Stomach (tissue), 4 donors: ENCODE measurements around the gene TMEM164.

ENCODE experiments used
- POLR2A ChIP-seq, 4 donors: fragments of 450-650 bp; IDR thresholded peaks; one replicate each; pipeline ENCODE4 v1.6.1; 2016; ENCODE audit warnings: antibody characterized with exemption in 4 of 4, control low read depth in 2 of 4, mild to moderate bottlenecking in 1 of 4, moderate library complexity in 1 of 4
- TF ChIP-seq, protein P1 (sequence below), 7 experiments: fragments of 450-650 bp in 4 of 7; fragments of 200-600 bp in 3 of 7; sonication (generic) in 3 of 7; IDR thresholded peaks; one replicate each; pipeline ENCODE4 v1.5.1; 2016 to 2019; ENCODE audit warnings: antibody characterized with exemption in 7 of 7, control low read depth in 2 of 7, mild to moderate bottlenecking in 1 of 7

DNA sequence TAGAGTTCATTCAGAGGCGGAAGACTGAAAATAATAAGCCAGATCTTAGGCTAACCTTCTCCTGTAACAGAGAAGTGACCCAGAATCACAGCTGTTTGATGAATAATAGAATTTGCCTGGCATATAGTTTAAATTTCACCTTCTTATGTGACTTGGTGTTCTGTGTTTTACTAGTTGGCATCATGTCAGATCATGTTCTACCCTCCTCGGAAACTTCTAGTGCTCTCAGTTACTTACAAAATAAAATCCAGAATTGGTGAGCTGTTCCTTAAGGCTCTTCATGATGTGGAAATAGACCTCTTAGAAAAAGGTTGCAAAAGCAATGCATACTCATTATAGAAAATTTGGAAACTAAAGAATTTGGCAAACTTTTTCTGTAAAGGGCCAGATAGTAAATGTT, 31.1 kb downstream of the TMEM164 start:
- TF ChIP-seq, protein P1, sequence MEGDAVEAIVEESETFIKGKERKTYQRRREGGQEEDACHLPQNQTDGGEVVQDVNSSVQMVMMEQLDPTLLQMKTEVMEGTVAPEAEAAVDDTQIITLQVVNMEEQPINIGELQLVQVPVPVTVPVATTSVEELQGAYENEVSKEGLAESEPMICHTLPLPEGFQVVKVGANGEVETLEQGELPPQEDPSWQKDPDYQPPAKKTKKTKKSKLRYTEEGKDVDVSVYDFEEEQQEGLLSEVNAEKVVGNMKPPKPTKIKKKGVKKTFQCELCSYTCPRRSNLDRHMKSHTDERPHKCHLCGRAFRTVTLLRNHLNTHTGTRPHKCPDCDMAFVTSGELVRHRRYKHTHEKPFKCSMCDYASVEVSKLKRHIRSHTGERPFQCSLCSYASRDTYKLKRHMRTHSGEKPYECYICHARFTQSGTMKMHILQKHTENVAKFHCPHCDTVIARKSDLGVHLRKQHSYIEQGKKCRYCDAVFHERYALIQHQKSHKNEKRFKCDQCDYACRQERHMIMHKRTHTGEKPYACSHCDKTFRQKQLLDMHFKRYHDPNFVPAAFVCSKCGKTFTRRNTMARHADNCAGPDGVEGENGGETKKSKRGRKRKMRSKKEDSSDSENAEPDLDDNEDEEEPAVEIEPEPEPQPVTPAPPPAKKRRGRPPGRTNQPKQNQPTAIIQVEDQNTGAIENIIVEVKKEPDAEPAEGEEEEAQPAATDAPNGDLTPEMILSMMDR (IDR thresholded peaks at IDR 0.05): no peak
- TF ChIP-seq POLR2A (IDR thresholded peaks at IDR 0.05): no peak
